Activated CD8-positive, alpha-beta T cell treated with anti-CD3 and anti-CD28 coated beads, Interleukin-2, amount 10 ng/mL, durations not matched to agents 7 days and 5 days (primary cell): Measurements from ENCODE around the gene COX7A2. TPM values are rescaled to one million over a fixed set of nuclear protein-coding genes. Genes with fewer than 3 reads are reported as not detected.

Experiments used
- ATAC-seq: fragments of 150-1000 bp; cut with Tn5 transposase; one replicate; pipeline ENCODE4 v1.10.0; 2021; ENCODE audit warnings: moderate library complexity
- CTCF ChIA-PET: fragments of 350-600 bp; sonication (Branson Sonifier 250); formaldehyde crosslinking; loops from one replicate; lab custom pipeline; 2021; ENCODE audit warnings: antibody characterized with exemption; lab: Charles Lee
- POLR2A ChIA-PET: fragments of 350-600 bp; sonication (Branson Sonifier 250); formaldehyde crosslinking; loops from one replicate; lab custom pipeline; 2021; ENCODE audit warnings: antibody characterized with exemption; lab: Charles Lee
- DNase-seq: peaks from one replicate; pipeline ENCODE4 v3.0.0-alpha.2; 2020
- H3K27ac Mint-ChIP-seq: one replicate; pipeline ENCODE4 v1.8.0; 2021; ENCODE audit warnings: mild to moderate bottlenecking, mixed read lengths
- H3K27me3 Mint-ChIP-seq: one replicate; pipeline ENCODE4 v1.8.0; 2021; ENCODE audit warnings: low read depth, mixed read lengths
- H3K36me3 Mint-ChIP-seq: one replicate; pipeline ENCODE4 v1.8.0; 2021; ENCODE audit warnings: low read depth, mixed read lengths
- H3K4me1 Mint-ChIP-seq: one replicate; pipeline ENCODE4 v1.8.0; 2021; ENCODE audit warnings: low read depth, mixed read lengths
- H3K4me3 Mint-ChIP-seq: one replicate; pipeline ENCODE4 v1.8.0; 2021; ENCODE audit warnings: mild to moderate bottlenecking, mixed read lengths
- H3K9me3 Mint-ChIP-seq: one replicate; pipeline ENCODE4 v1.8.0; 2022; ENCODE audit warnings: mixed read lengths; ENCODE audit not compliant: insufficient read depth
- total RNA-seq, 2 experiments: library from RNA; stranded (reverse); gene quantifications; one replicate each; pipeline ENCODE4 v1.2.3, GENCODE V29; 2021

COX7A2 gene
- total RNA-seq, 2 experiments from 2014 or later, result 430 to 441 TPM

GRCh38 chr6:75219263-75219662 is 24.3 kb downstream of the COX7A2 start:
- DNase-seq (no peak), ATAC-seq (no peak)
- no peak overlapping the region for H3K4me3 Mint-ChIP-seq
- no peaks in the 10 kb centered on the region for H3K4me1 Mint-ChIP-seq
- peaks cover 29% of the 10 kb centered on the region for H3K27me3 Mint-ChIP-seq
- no peaks in the 10 kb centered on the region for H3K36me3 Mint-ChIP-seq
- ChIA-PET CTCF (interaction anchor here (2.6 kb wide), 1 partner anchor 10 kb away, joined by 20 read pairs; no protein-coding TSS in a partner anchor), POLR2A (no interaction called here)
- no peaks in the 10 kb centered on the region for H3K9me3 Mint-ChIP-seq
- no peak overlapping the region for H3K27ac Mint-ChIP-seq

DNA sequence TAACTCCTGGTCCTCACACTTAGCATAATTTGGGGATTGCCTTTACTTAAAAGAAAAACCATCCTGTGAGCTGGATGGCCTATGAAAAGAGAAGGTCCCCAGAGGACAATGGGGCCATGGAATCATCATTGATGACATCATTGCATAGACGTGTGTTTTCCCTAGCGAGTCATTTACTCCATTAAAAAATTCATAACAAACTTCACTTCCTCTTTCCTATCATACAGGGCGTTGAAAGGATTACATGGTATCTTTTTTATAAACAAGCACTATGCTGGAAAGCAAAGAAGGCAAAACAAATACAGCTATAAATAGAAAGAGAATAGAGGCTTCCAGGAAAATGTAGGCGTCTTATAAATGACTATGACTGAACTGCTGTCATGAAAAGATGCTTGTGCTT is 26.4 kb downstream of the COX7A2 start:
- no peak overlapping the region for H3K4me3 Mint-ChIP-seq
- no peak for DNase-seq
- no peaks in the 10 kb centered on the region for H3K4me1 Mint-ChIP-seq
- no peak for ATAC-seq
- no peaks in the 10 kb centered on the region for H3K9me3 Mint-ChIP-seq
- no peak overlapping the region for H3K27ac Mint-ChIP-seq
- peaks cover 26% of the 10 kb centered on the region for H3K27me3 Mint-ChIP-seq
- H3K36me3 Mint-ChIP-seq, result no peaks in the 10 kb centered on the region
- POLR2A ChIA-PET, result no interaction called here
- CTCF ChIA-PET, result interaction anchor here (0.8 to 2.3 kb wide), 4 partner anchors 8 to 310 kb away, joined by 3 to 11 read pairs (median 3); partner anchors contain the start of gene COL12A1

- CTCF ChIA-PET, result no interaction called here
These were observed 28.3 kb downstream of the COX7A2 start for GRCh38 chr6:75215291-75215690.

GRCh38 chr6:75213732-75214131 is 29.9 kb downstream of the COX7A2 start:
- DNase-seq, result no peak
- ATAC-seq, result no peak
- POLR2A ChIA-PET, result no interaction called here

More at GRCh38 chr6:75215291-75215690, 28.3 kb downstream of the COX7A2 start:
- Mint-ChIP-seq H3K4me3 (no peak overlapping the region), H3K4me1 (no peaks in the 10 kb centered on the region), H3K27me3 (peaks cover 29% of the 10 kb centered on the region), H3K36me3 (no peaks in the 10 kb centered on the region), H3K27ac (no peak overlapping the region), H3K9me3 (no peaks in the 10 kb centered on the region)
- POLR2A ChIA-PET, result no interaction called here
- no peak for ATAC-seq
- DNase-seq, result no peak

DNA sequence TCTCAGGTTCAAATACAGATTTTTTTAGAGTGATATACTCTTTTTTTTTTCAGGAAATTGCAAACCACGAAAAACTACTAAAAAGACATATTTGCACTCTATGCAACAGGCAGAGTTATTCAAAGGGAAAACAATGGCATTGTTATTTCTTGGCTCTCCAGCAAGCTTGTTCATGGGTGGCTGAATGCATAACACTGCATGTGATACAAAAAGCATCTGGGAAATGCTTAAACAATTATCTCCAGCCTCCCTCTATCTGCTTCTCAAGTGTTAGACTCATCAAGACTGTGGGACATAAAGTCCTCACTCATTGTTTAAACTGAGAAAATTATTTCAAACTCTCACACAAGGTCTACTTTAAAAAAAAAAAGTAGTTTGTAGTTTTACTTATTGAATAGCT is 30.5 kb downstream of the COX7A2 start:
- ChIA-PET CTCF (interaction anchor here (0.9 kb wide), 1 partner anchor 9 kb away, joined by 3 read pairs; no protein-coding TSS in a partner anchor), POLR2A (no interaction called here)
- no peak for DNase-seq
- no peak overlapping the region for H3K4me3 Mint-ChIP-seq
- H3K9me3 Mint-ChIP-seq, result no peaks in the 10 kb centered on the region
- no peak overlapping the region for H3K27ac Mint-ChIP-seq
- no peaks in the 10 kb centered on the region for H3K36me3 Mint-ChIP-seq
- H3K27me3 Mint-ChIP-seq, result peaks cover 36% of the 10 kb centered on the region
- H3K4me1 Mint-ChIP-seq, result peaks cover 10% of the 10 kb centered on the region
- ATAC-seq, result no peak

More at GRCh38 chr6:75213732-75214131, 29.9 kb downstream of the COX7A2 start:
- Mint-ChIP-seq H3K27ac (no peak overlapping the region), H3K27me3 (peaks cover 32% of the 10 kb centered on the region), H3K9me3 (no peaks in the 10 kb centered on the region), H3K36me3 (no peaks in the 10 kb centered on the region), H3K4me3 (no peak overlapping the region), H3K4me1 (peaks cover 5% of the 10 kb centered on the region)
- CTCF ChIA-PET, result interaction anchor here (0.9 kb wide), 1 partner anchor 10 kb away, joined by 3 read pairs; no protein-coding TSS in a partner anchor

DNA sequence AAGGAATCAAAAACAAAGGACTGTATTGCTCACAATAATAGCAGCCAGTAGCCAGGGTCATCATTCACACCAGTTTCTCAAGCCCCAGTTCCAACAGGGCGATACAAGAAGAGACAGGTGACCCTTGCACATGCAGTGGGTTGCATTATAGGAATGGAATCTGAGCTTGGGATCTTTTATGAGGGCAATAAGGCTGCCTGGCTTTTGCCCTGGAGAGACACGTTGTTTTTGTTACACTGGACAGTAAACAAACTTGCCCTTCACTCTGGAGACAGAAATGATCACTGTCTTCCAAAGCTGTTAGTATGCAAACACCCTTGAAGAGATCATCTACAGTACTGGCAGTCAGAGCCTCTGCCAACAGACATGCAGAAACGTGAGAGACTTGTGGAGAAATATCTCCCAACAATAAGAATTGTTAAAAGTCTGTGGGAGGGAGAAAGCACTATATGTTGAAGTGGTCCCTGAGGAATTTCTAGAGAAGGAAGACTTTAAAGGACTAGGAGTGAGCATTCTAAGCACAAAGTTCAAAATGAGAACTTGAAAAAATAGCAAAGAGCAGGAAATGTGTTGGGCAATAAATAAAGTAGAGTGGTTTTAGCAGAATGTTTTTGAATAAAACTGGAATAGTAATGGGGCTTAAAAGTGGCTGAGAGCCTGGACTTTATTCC is 31.5 kb downstream of the COX7A2 start:
- DNase-seq, result no peak
- H3K4me3 Mint-ChIP-seq, result no peak overlapping the region
- no peaks in the 10 kb centered on the region for H3K9me3 Mint-ChIP-seq
- H3K4me1 Mint-ChIP-seq, result peaks cover 20% of the 10 kb centered on the region
- no peak overlapping the region for H3K27ac Mint-ChIP-seq
- ATAC-seq, result no peak
- H3K36me3 Mint-ChIP-seq, result no peaks in the 10 kb centered on the region
- ChIA-PET POLR2A (no interaction called here), CTCF (interaction anchor here (0.7 to 7.3 kb wide), 14 partner anchors 8 to 1479 kb away, joined by 3 to 75 read pairs (median 4); no protein-coding TSS in a partner anchor)
- H3K27me3 Mint-ChIP-seq, result peaks cover 39% of the 10 kb centered on the region

- peaks cover 44% of the 10 kb centered on the region for H3K27me3 Mint-ChIP-seq
These were observed 32.5 kb downstream of the COX7A2 start for GRCh38 chr6:75210885-75211739.

GRCh38 chr6:75209184-75209723 is 34.3 kb downstream of the COX7A2 start:
- Mint-ChIP-seq H3K36me3 (no peaks in the 10 kb centered on the region), H3K27me3 (peaks cover 58% of the 10 kb centered on the region), H3K4me1 (peaks cover 45% of the 10 kb centered on the region), H3K9me3 (no peaks in the 10 kb centered on the region), H3K4me3 (no peak overlapping the region), H3K27ac (no peak overlapping the region)
- no peak for DNase-seq
- ChIA-PET POLR2A (interaction anchor here (0.6 to 1.1 kb wide), 3 partner anchors 34 to 1447 kb away, joined by 3 to 4 read pairs (median 3); partner anchors contain the start of gene COX7A2), CTCF (interaction anchor here (0.7 to 7.3 kb wide), 39 partner anchors 8 to 1556 kb away, joined by 3 to 75 read pairs (median 3); partner anchors contain the start of gene COX7A2)
- ATAC-seq, result no peak

More at GRCh38 chr6:75210885-75211739, 32.5 kb downstream of the COX7A2 start:
- H3K9me3 Mint-ChIP-seq, result no peaks in the 10 kb centered on the region
- no peaks in the 10 kb centered on the region for H3K36me3 Mint-ChIP-seq
- DNase-seq, result peak; percentile 72
- H3K4me3 Mint-ChIP-seq, result no peak overlapping the region
- H3K27ac Mint-ChIP-seq, result no peak overlapping the region
- POLR2A ChIA-PET, result no interaction called here
- H3K4me1 Mint-ChIP-seq, result peaks cover 28% of the 10 kb centered on the region
- CTCF ChIA-PET, result interaction anchor here (0.7 to 7.3 kb wide), 26 partner anchors 8 to 1478 kb away, joined by 3 to 75 read pairs (median 4); no protein-coding TSS in a partner anchor
- ATAC-seq, result no peak

- Mint-ChIP-seq H3K9me3 (no peaks in the 10 kb centered on the region), H3K36me3 (no peaks in the 10 kb centered on the region), H3K27ac (no peak overlapping the region), H3K4me3 (peak overlapping the region; percentile 4), H3K4me1 (peaks cover 49% of the 10 kb centered on the region), H3K27me3 (peaks cover 65% of the 10 kb centered on the region)
- DNase-seq (peak; percentile 85), ATAC-seq (peak; percentile 85)
- ChIA-PET POLR2A (interaction anchor here (0.6 to 1.1 kb wide), 3 partner anchors 35 to 1491 kb away, joined by 3 to 4 read pairs (median 3); partner anchors contain the start of gene COX7A2), CTCF (interaction anchor here (0.7 to 7.3 kb wide), 39 partner anchors 9 to 1555 kb away, joined by 3 to 75 read pairs (median 3); partner anchors contain the start of gene COX7A2)
These were observed 35.1 kb downstream of the COX7A2 start for GRCh38 chr6:75208298-75209183.

DNA sequence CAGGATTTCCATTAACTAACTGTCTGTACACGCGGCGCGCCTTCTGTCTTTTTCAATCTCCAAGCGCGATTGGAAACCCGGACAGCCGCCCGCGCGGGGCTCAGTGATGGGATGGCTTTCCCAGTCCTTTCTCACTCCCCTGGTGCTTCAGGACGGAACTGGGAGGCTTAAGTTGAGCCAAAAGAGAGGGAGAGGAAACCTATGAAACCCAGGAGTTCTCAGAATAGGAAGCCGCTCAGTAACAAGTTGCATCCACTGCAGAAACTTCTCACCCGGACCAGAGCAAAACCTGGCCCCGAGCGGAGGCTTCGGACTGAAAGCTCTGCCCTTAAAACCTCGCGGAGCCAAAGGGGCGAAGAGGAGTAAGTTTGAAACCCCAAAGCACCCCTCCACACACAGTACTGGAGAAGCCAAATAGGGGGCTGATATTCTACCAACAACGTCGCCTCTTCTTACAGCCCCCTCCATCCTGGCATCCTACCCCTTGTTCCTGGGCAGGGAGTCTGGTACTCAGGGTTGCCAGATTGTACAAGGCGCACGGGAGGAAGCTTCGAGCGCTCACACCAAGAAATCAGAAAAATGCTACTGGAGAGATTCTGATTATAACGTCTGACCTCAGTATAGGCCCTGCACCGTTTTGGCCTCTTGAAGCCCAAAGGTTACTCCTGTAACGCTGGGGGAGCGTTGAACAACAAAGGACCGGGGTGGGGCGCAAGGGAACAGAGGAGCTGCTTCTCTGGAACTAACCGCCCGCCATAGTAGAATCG is 36.8 kb downstream of the COX7A2 start:
- ChIA-PET CTCF (interaction anchor here (7.3 kb wide), 1 partner anchor 1468 kb away, joined by 75 read pairs; no protein-coding TSS in a partner anchor), POLR2A (interaction anchor here (1.6 kb wide), 1 partner anchor 37 kb away, joined by 7 read pairs; the partner anchor contains the start of gene COX7A2)
- no peaks in the 10 kb centered on the region for H3K9me3 Mint-ChIP-seq
- ATAC-seq, result no peak
- H3K4me1 Mint-ChIP-seq, result peaks cover 53% of the 10 kb centered on the region
- peak overlapping the region; percentile 20 for H3K4me3 Mint-ChIP-seq
- no peak overlapping the region for H3K27ac Mint-ChIP-seq
- H3K36me3 Mint-ChIP-seq, result no peaks in the 10 kb centered on the region
- no peak for DNase-seq
- peaks cover 76% of the 10 kb centered on the region for H3K27me3 Mint-ChIP-seq
